HCT116 (cell line): ENCODE results near the gene PSTPIP2. TPM values are rescaled to one million over a fixed set of nuclear protein-coding genes. Genes with fewer than 3 reads are reported as not detected.

Experiments used
- ATAC-seq: fragments of 200-7000 bp; cut with Tn5 transposase; 2 replicates; pipeline ENCODE4 v1.9.1; 2020; ENCODE audit warnings: mild to moderate bottlenecking, moderate library complexity
- BruUV-seq: library from RNA; stranded (reverse); fragments of 400-500 nt; replicated peaks from 2 replicates; lab custom pipeline; 2021; lab: Mats Ljungman, UMichigan
- CTCF ChIA-PET: fragments of 300-600 bp; sonication (Branson Sonifier 250); formaldehyde crosslinking; loops from one replicate; lab custom pipeline; 2021; ENCODE audit warnings: antibody characterized with exemption; lab: Charles Lee
- POLR2A ChIA-PET: fragments of 300-600, 350-600 bp; sonication (Branson Sonifier 250); formaldehyde crosslinking; loops from one replicate; lab custom pipeline; 2021; ENCODE audit warnings: antibody characterized with exemption; lab: Charles Lee
- RAD21 ChIA-PET, 2 experiments: fragments of 300-600 bp; sonication (Branson Sonifier 250); formaldehyde crosslinking; loops; one replicate each; lab custom pipeline; 2023; ENCODE audit warnings: low total read pairs in 2 of 2; ENCODE audit not compliant: uncharacterized antibody in 2 of 2, unreplicated experiment in 2 of 2, low non-redundant PET in 1 of 2; lab: Charles Lee
- DNase-seq: peaks from one replicate; pipeline ENCODE4 v3.0.0-alpha.2; 2010; ENCODE audit warnings: low read depth, low spot score
- H2AFZ ChIP-seq: fragments of 200-600 bp; shearing (Covaris generic), sonication (generic); 2 replicates; pipeline ENCODE4 v1.6.1; 2017; ENCODE audit warnings: low read depth, mixed run types, mixed read lengths, antibody characterized with exemption, low read length; ENCODE audit not compliant: poor library complexity, severe bottlenecking
- H3K27ac ChIP-seq: 2 replicates; pipeline ENCODE4 v1.5.1; 2012; ENCODE audit warnings: low read depth, low read length
- H3K27me3 ChIP-seq: fragments of 200-600 bp; sonication (generic); 2 replicates; pipeline ENCODE4 v1.6.1; 2016; ENCODE audit warnings: mixed run types, low read length, mixed read lengths; ENCODE audit not compliant: insufficient read depth
- H3K36me3 ChIP-seq, 2 experiments: fragments of 200-500 bp in 1 of 2; fragments of 200-600 bp in 1 of 2; sonication (Bioruptor generic) in 1 of 2; sonication (generic) in 1 of 2; 2 replicates each; pipeline versions ENCODE4 v1.5.1 to v1.6.1; 2014 to 2016; ENCODE audit warnings: low read length in 2 of 2, inconsistent platforms in 1 of 2, mixed read lengths in 1 of 2, mixed run types in 1 of 2; ENCODE audit not compliant: insufficient read depth in 2 of 2, control insufficient read depth in 1 of 2
- H3K4me1 ChIP-seq, 2 experiments: fragments of 200-600 bp in 1 of 2; sonication (generic) in 1 of 2; 2 replicates each; pipeline versions ENCODE4 v1.5.1 to v1.6.1; 2012 to 2017; ENCODE audit warnings: low read length in 2 of 2, inconsistent platforms in 1 of 2, mild to moderate bottlenecking in 1 of 2, mixed read lengths in 1 of 2, mixed run types in 1 of 2, moderate library complexity in 1 of 2; ENCODE audit not compliant: insufficient read depth in 2 of 2, control insufficient read depth in 1 of 2
- H3K4me2 ChIP-seq: fragments of 200-600 bp; sonication (generic); 2 replicates; pipeline ENCODE4 v1.6.1; 2017; ENCODE audit warnings: mixed run types, low read length, mixed read lengths
- H3K4me3 ChIP-seq, 2 experiments: fragments of 200-600 bp in 1 of 2; sonication (generic) in 1 of 2; replicated peaks in 1 of 2; 2 replicates each; pipeline ENCODE4 v1.5.1; 2011 to 2016; ENCODE audit warnings: low read length in 2 of 2, control low read depth in 1 of 2, low read depth in 1 of 2, mild to moderate bottlenecking in 1 of 2, mixed read lengths in 1 of 2, mixed run types in 1 of 2
- H3K79me2 ChIP-seq: fragments of 200-600 bp; sonication (generic); 2 replicates; pipeline ENCODE4 v1.6.1; 2017; ENCODE audit warnings: mild to moderate bottlenecking, mixed run types, low read length, moderate library complexity, mixed read lengths; ENCODE audit not compliant: insufficient read depth
- H3K9ac ChIP-seq: fragments of 200-600 bp; sonication (generic); 2 replicates; pipeline ENCODE4 v1.6.1; 2016; ENCODE audit warnings: low read length, mixed read lengths
- H3K9me2 ChIP-seq: fragments of 200-600 bp; sonication (generic), shearing (Covaris generic); 2 replicates; pipeline ENCODE4 v1.6.1; 2017; ENCODE audit warnings: mixed run types, mild to moderate bottlenecking, moderate library complexity; ENCODE audit not compliant: insufficient read depth
- H3K9me3 ChIP-seq, 2 experiments: fragments of 200-500 bp in 1 of 2; fragments of 200-600 bp in 1 of 2; sonication (Bioruptor generic) in 1 of 2; sonication (generic) in 1 of 2; 2 replicates each; pipeline ENCODE4 v1.6.1; 2014 to 2017; ENCODE audit warnings: low read length in 2 of 2, mixed read lengths in 2 of 2, inconsistent platforms in 1 of 2, low read depth in 1 of 2, mild to moderate bottlenecking in 1 of 2, mixed run types in 1 of 2, moderate library complexity in 1 of 2; ENCODE audit not compliant: control insufficient read depth in 1 of 2, insufficient read depth in 1 of 2
- H4K20me1 ChIP-seq: fragments of 200-600 bp; sonication (generic), shearing (Covaris generic); 2 replicates; pipeline ENCODE4 v1.6.1; 2017; ENCODE audit warnings: mixed run types, mild to moderate bottlenecking, moderate library complexity; ENCODE audit not compliant: insufficient read depth
- EZH2 ChIP-seq: fragments of 200-600 bp; sonication (generic); IDR thresholded peaks from 2 replicates; pipeline ENCODE4 v1.6.1; 2017; ENCODE audit warnings: antibody characterized with exemption, mixed run types
- FOSL1 ChIP-seq: IDR thresholded peaks from 2 replicates; pipeline ENCODE4 v1.6.1; 2012; ENCODE audit warnings: low read depth
- POLR2A ChIP-seq: IDR thresholded peaks from 2 replicates; pipeline ENCODE4 v1.7.0; 2011; ENCODE audit warnings: borderline replicate concordance; ENCODE audit not compliant: insufficient read depth, insufficient read length; ENCODE audit errors: extremely low read depth
- POLR2AphosphoS5 ChIP-seq: IDR thresholded peaks from 2 replicates; pipeline ENCODE4 v1.6.1; 2011; ENCODE audit warnings: mild to moderate bottlenecking, low read depth, low read length, moderate library complexity
- RAD21 ChIP-seq: IDR thresholded peaks from 2 replicates; pipeline ENCODE4 v1.6.1; 2012; ENCODE audit warnings: low read depth, mild to moderate bottlenecking
- REST ChIP-seq: IDR thresholded peaks from 2 replicates; pipeline ENCODE4 v1.6.1; 2012; ENCODE audit warnings: low read depth
- SIN3A ChIP-seq: IDR thresholded peaks from 2 replicates; pipeline ENCODE4 v1.6.1; 2012; ENCODE audit warnings: low read depth
- TCF7L2 ChIP-seq: IDR thresholded peaks from 2 replicates; pipeline ENCODE4 v1.7.0; 2011; ENCODE audit warnings: borderline replicate concordance, inconsistent platforms; ENCODE audit not compliant: insufficient read depth, insufficient read length; ENCODE audit errors: extremely low read depth
- ZFX ChIP-seq: fragments of 450-650 bp; IDR thresholded peaks from 2 replicates; pipeline ENCODE4 v1.6.1; 2017
- intact Hi-C: fragments of 100-400 bp; cut with micrococcal nuclease; formaldehyde crosslinking; loops from 2 replicates; pipeline ENCODE4 v1.10.0; 2022
- total RNA-seq: library from RNA; stranded (reverse); gene quantifications from one replicate; pipeline ENCODE4 v1.2.1, GENCODE V29; 2021; ENCODE audit not compliant: unreplicated experiment

Gene PSTPIP2
- total RNA-seq, 1 experiment from 2014 or later, result 20.0 TPM

DNA sequence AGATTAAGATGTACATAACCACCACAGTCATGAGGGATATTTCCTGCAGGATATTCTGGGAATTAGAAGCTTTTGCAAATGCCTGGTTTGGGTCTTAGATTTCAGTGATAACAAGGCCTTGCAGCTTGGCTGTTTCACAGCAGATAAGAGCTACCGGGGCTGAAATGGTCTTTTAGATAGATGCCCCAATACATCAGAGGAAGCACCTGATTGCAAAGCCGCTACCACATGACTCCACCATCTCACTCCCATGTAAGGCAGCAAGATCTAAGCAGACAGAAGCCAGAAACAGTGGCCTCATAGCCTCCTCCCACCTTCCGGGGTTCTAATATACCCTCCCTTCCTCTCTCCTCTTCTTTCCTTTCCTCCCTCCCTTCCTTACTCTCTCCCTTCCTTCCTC, 73.8 kb downstream of the PSTPIP2 start:
- CTCF ChIA-PET, result no interaction called here
- no TSS peak for BruUV-seq
- ATAC-seq (no peak), DNase-seq (no peak)
- H4K20me1 ChIP-seq, result no peaks in the 10 kb centered on the region
- no peak for TF ChIP-seq TCF7L2
- no peak overlapping the region for H2AFZ ChIP-seq
- H3K9me3 ChIP-seq, result no peaks in the 10 kb centered on the region
- no peak overlapping the region for H3K27ac ChIP-seq
- H3K4me1 ChIP-seq, result no peaks in the 10 kb centered on the region
- POLR2A ChIA-PET, result no interaction called here
- no peaks in the 10 kb centered on the region for H3K79me2 ChIP-seq
- RAD21 ChIA-PET, result no interaction called here
- no peaks in the 10 kb centered on the region for H3K27me3 ChIP-seq
- H3K9me2 ChIP-seq, result no peaks in the 10 kb centered on the region
- peaks cover 0 to 5% of the 10 kb centered on the region in 2 experiments; a peak in 1 of 4 replicates for H3K36me3 ChIP-seq
- H3K9ac ChIP-seq, result no peak overlapping the region
- H3K4me2 ChIP-seq, result no peak overlapping the region
- H3K4me3 ChIP-seq, result no peak overlapping the region
- intact Hi-C loops, result no loop called here

DNA sequence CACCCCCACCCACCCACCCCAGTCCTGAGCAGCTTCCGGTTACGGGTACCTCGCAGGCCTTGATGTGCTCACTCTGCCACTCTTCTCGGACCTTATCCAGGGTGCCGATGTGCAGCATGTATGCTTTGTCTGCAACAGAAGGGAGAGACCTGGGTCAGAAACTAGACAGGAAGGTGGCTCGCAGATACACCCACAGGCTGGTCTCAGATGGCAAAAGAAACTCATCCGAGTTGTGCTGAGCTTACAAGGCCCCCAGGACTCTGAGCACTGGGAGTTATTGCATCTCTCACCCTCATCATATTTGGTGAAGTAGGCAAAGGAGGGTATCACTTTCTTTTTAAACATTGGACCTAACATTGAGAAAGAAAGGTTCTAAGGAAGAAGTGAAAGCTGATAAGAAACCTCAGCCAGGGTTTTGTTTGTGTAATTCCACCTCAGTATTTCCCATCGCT, 74.3 kb downstream of the PSTPIP2 start:
- RAD21 ChIA-PET, result no interaction called here
- Histone ChIP-seq H4K20me1 (no peaks in the 10 kb centered on the region), H3K36me3 (peaks cover 0 to 2% of the 10 kb centered on the region in 2 experiments; a peak in 1 of 4 replicates), H3K27ac (no peak overlapping the region)
- no peak for ATAC-seq
- CTCF ChIA-PET, result no interaction called here
- TF ChIP-seq POLR2AphosphoS5 (no peak), SIN3A (no peak), POLR2A (no peak), RAD21 (no peak), REST (no peak), ZFX (no peak), FOSL1 (no peak), EZH2 (no peak)
- TF ChIP-seq, all 23 proteins: peak for 0
- Histone ChIP-seq H3K27me3 (no peaks in the 10 kb centered on the region), H3K4me2 (no peak overlapping the region), H3K9ac (no peak overlapping the region), H3K4me1 (no peaks in the 10 kb centered on the region), H3K9me3 (no peaks in the 10 kb centered on the region), H2AFZ (no peak overlapping the region), H3K79me2 (no peaks in the 10 kb centered on the region), H3K9me2 (no peaks in the 10 kb centered on the region), H3K4me3 (no peak overlapping the region)
- no peak for DNase-seq
- POLR2A ChIA-PET, result no interaction called here
- BruUV-seq, result no TSS peak
- intact Hi-C loops, result no loop called here
